OCI-LY7 (cell line): ENCODE data around the gene FAH.

ENCODE experiments used
- EZH2phosphoT487 ChIP-seq: fragments of 200-600 bp; sonication (generic); IDR thresholded peaks from 2 replicates; pipeline ENCODE4 v1.6.1; 2018; ENCODE audit warnings: low read depth, borderline replicate concordance, mild to moderate bottlenecking, mixed run types, antibody characterized with exemption, low read length, moderate library complexity, mixed read lengths
- TF ChIP-seq, protein P1 (sequence below): fragments of 200-600 bp; sonication (generic); conservative IDR thresholded peaks from 2 replicates; pipeline ENCODE4 v1.5.1; 2014; ENCODE audit warnings: mild to moderate bottlenecking, antibody characterized with exemption, low read length, moderate library complexity, mixed read lengths

DNA sequence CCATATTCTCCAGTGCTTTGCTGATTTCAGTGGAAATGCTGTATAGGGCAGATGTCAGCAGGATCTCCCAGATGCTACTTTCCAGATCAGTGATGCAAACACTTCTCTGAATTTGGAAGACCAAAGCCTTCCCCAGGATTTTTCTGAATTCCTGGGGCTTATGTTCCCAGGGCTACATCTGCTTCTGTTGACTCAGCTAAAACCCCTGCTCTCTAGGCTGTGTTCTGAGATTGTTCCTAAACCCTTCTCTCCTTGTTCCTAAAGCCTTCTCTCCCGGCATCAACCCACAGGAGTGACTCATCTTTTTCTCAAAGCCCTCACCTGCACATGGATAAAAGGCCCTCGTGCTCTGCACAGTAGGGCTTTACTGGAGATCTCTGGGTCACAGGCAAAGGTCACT, 35.5 kb downstream of the FAH start:
- TF ChIP-seq, protein P1, sequence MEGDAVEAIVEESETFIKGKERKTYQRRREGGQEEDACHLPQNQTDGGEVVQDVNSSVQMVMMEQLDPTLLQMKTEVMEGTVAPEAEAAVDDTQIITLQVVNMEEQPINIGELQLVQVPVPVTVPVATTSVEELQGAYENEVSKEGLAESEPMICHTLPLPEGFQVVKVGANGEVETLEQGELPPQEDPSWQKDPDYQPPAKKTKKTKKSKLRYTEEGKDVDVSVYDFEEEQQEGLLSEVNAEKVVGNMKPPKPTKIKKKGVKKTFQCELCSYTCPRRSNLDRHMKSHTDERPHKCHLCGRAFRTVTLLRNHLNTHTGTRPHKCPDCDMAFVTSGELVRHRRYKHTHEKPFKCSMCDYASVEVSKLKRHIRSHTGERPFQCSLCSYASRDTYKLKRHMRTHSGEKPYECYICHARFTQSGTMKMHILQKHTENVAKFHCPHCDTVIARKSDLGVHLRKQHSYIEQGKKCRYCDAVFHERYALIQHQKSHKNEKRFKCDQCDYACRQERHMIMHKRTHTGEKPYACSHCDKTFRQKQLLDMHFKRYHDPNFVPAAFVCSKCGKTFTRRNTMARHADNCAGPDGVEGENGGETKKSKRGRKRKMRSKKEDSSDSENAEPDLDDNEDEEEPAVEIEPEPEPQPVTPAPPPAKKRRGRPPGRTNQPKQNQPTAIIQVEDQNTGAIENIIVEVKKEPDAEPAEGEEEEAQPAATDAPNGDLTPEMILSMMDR: no peak
- TF ChIP-seq EZH2phosphoT487: no peak
